Activated T-helper 1 cell treated with anti-CD3 and anti-CD28 coated beads, Interleukin-12 subunit alpha, Interleukin-12 subunit beta, Interleukin-2, Interleukin-4 antibody, amounts not matched to agents 30 ng/mL and 10 ng/mL and 1 ng/mL, durations not matched to agents 14 hours and 24 hours and 36 hours (primary cell): ENCODE data around the gene CTNS. TPM values are rescaled to one million over a fixed set of nuclear protein-coding genes. Genes with fewer than 3 reads are reported as not detected.

Experiments used
- DNase-seq: peaks from one replicate; pipeline ENCODE4 v3.0.0; 2021; ENCODE audit warnings: low spot score
- H3K27ac Mint-ChIP-seq: one replicate; pipeline ENCODE4 v1.8.0; 2021; ENCODE audit warnings: mild to moderate bottlenecking, mixed read lengths
- H3K27me3 Mint-ChIP-seq: one replicate; pipeline ENCODE4 v1.8.0; 2022; ENCODE audit warnings: mild to moderate bottlenecking, moderate library complexity, mixed read lengths; ENCODE audit not compliant: insufficient read depth
- H3K36me3 Mint-ChIP-seq: one replicate; pipeline ENCODE4 v1.8.0; 2021; ENCODE audit warnings: low read depth, mixed read lengths
- H3K4me1 Mint-ChIP-seq: one replicate; pipeline ENCODE4 v1.8.0; 2021; ENCODE audit warnings: low read depth, mixed read lengths
- H3K4me3 Mint-ChIP-seq: one replicate; pipeline ENCODE4 v1.8.0; 2021; ENCODE audit warnings: mild to moderate bottlenecking, moderate library complexity, mixed read lengths
- H3K9me3 Mint-ChIP-seq: one replicate; pipeline ENCODE4 v1.8.0; 2021; ENCODE audit warnings: mixed read lengths
- intact Hi-C: fragments of 100-400 bp; cut with micrococcal nuclease; formaldehyde crosslinking; loops from one replicate; pipeline ENCODE4 v1.15.1; 2024
- total RNA-seq: library from RNA; stranded (reverse); gene quantifications from 2 replicates; pipeline ENCODE4 v1.2.3, GENCODE V29; 2022

Gene CTNS
- total RNA-seq, 1 donor from 2014 or later: 55.3 TPM

DNA sequence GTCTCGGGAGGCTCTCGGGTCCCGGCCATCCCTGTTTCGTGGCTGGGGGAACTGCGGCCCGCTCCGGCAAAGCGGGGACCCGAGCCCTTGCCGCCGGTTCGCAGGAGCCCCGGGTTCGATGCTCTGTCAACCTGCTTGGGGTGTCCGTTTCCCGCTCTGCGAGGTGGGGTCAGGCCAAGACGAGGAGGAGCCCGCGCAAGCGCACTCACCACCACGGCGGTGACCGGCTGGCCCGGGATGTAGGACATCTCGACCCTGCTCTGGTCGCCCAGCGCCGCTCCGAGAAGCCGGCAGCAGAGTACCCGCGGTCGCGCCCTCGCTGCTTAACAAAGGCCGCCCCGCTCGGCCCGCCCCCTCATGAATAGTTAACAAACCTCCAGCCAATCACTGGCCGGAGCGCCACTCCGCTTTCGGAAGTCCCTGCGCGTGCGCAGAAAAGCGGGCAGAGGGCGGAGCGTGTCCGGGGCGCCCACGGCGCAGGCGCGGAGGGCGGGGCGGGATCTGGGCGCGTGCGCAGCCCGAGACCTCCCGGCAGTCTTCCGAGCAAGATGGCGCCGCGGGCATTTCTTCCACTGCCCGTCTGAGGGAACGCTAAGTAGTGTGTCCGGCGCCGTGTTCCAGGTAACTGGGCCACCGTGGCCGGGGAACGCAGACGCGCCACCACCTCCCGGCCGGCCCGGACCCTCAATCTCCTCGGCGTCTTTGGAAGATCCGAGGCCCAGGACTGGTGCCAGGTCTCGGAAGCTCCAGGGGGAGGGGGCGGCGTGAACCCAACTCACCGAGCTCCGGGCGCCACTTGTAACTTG, 31.9 kb downstream of the CTNS start, which contains the start of the genes EMC6 and TAX1BP3:
EMC6 (plus strand) TSS at position 534 of the 806 bp plus-strand sequence. CDS start 335 bp downstream, outside the sequence.
TAX1BP3 (minus strand) TSS at position 300 of the 806 bp plus-strand sequence; CDS start at position 248, 52 bp downstream.
- H3K27me3 Mint-ChIP-seq: peaks cover 2% of the 10 kb centered on the region
- H3K36me3 Mint-ChIP-seq: peaks cover 20% of the 10 kb centered on the region
- H3K27ac Mint-ChIP-seq: peak within 1 kb of the TSS; percentile 97
- peak within 1 kb of the TSS; percentile 98 for H3K4me3 Mint-ChIP-seq
- no peaks in the 10 kb centered on the region for H3K9me3 Mint-ChIP-seq
- peak; percentile 100 for DNase-seq
- intact Hi-C loops: loop anchor here (1.0 to 5.0 kb wide), 8 partner anchors 26 to 224 kb away; partner anchors contain the start of genes CAMKK1, CTNS, HASPIN and NCBP3
- peaks cover 21% of the 10 kb centered on the region for H3K4me1 Mint-ChIP-seq

- intact Hi-C loops: loop anchor here (2.0 to 5.0 kb wide), 2 partner anchors 26 to 223 kb away; partner anchors contain the start of gene CAMKK1
- Mint-ChIP-seq H3K4me1 (peaks cover 21% of the 10 kb centered on the region), H3K4me3 (peak overlapping the region; percentile 98), H3K27me3 (peaks cover 2% of the 10 kb centered on the region), H3K9me3 (no peaks in the 10 kb centered on the region), H3K36me3 (peaks cover 19% of the 10 kb centered on the region), H3K27ac (peak overlapping the region; percentile 97)
- DNase-seq: no peak
Measured at GRCh38 chr17:3669085-3669347, 32.5 kb downstream of the CTNS start.

DNA sequence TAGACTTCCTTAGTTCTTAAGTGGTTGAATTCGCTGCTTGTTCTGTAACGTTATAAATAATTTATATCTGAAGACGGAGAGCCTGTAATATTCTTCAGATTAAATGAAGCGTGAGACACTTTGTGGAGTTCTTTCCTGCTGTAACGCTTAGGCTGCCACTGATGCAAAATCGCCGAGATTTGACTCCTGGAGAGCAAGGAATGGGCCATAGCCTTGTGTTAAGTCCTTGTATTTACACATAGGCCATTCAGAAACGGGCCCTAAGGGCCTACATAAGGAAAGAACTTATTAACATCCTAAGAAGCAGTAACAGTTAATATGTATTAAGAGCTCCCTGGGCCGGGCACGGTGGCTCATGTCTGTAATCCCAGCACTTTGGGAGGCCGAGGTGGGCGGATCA, 33.0 kb downstream of the CTNS start:
- Mint-ChIP-seq H3K27ac (peak overlapping the region; percentile 97), H3K4me3 (peak overlapping the region; percentile 98), H3K9me3 (no peaks in the 10 kb centered on the region), H3K36me3 (peaks cover 21% of the 10 kb centered on the region), H3K4me1 (peaks cover 21% of the 10 kb centered on the region), H3K27me3 (peaks cover 2% of the 10 kb centered on the region)
- no peak for DNase-seq
- intact Hi-C loops: loop anchor here (2.0 to 5.0 kb wide), 2 partner anchors 25 to 223 kb away; partner anchors contain the start of gene CAMKK1

- no peak for DNase-seq
- no peaks in the 10 kb centered on the region for H3K9me3 Mint-ChIP-seq
- intact Hi-C loops: no loop called here
- peak overlapping the region; percentile 44 for H3K27ac Mint-ChIP-seq
- peaks cover 31% of the 10 kb centered on the region for H3K36me3 Mint-ChIP-seq
- peaks cover 8% of the 10 kb centered on the region for H3K4me1 Mint-ChIP-seq
- H3K4me3 Mint-ChIP-seq: no peak overlapping the region
- H3K27me3 Mint-ChIP-seq: peaks cover 2% of the 10 kb centered on the region
Measured at GRCh38 chr17:3672571-3672970, 36.0 kb downstream of the CTNS start.

DNA sequence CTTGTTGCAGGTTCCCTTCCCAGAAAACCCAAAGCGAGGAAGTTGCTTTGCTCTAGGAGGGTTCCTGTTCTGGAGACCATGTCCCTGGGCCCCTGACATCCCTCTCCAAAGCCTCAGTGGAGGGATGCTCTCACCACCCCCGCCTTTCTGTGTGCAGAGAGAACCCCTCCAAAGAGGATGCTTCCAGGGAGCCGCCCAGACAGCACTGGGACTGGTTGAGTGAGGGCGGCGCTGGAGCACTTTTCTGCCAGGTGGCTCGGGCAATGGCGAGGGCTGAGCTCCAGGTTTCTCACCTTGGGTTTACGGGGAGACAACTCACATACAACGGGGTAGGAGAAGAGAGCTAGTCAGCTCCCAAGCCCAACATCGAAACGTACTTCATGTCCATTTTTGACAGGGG, 39.3 kb downstream of the CTNS start:
- no peaks in the 10 kb centered on the region for H3K27me3 Mint-ChIP-seq
- DNase-seq: no peak
- H3K36me3 Mint-ChIP-seq: peaks cover 28% of the 10 kb centered on the region
- no peak overlapping the region for H3K4me3 Mint-ChIP-seq
- peak overlapping the region; percentile 63 for H3K27ac Mint-ChIP-seq
- no peaks in the 10 kb centered on the region for H3K9me3 Mint-ChIP-seq
- no peaks in the 10 kb centered on the region for H3K4me1 Mint-ChIP-seq
- intact Hi-C loops: no loop called here

DNA sequence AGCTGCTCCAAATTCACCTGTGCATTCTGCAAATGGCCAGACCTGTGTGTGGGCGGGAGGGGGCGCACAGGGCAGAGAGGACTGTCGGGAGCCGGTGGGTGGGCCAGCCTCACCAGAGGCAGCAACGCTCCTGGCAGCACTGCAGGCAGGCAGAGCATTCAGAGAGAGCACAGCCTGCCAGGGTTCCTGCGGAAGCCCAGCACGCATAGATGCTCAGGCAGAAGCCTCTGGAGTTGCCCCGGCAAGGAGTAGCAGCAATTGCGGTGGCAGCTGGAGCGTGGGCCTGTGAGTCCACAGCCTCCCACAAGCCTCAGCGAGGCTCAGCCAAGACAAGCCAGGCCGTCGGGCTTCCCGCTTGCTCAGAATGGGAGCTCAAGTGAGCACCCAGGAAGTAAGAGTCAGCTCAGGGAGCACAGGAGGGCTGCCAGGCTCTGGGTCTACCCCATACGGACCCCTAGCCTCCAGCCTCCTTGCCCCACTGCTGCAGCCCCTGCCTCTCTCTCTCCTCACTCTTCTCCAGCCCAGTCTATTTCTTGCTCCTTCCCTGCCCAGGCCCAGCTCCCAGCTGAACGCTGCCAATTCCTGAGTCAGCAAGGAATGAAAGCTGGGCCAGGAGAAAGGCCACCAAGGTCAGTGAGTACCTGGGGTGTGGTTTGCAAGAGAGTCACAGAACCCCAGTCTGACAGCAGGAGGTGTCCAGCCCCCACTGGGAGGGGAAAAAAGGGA, 41.7 kb downstream of the CTNS start:
- Mint-ChIP-seq H3K4me3 (no peak overlapping the region), H3K36me3 (peaks cover 36% of the 10 kb centered on the region), H3K27ac (peak overlapping the region; percentile 18), H3K27me3 (no peaks in the 10 kb centered on the region), H3K4me1 (peaks cover 16% of the 10 kb centered on the region), H3K9me3 (no peaks in the 10 kb centered on the region)
- intact Hi-C loops: no loop called here
- DNase-seq: no peak

DNA sequence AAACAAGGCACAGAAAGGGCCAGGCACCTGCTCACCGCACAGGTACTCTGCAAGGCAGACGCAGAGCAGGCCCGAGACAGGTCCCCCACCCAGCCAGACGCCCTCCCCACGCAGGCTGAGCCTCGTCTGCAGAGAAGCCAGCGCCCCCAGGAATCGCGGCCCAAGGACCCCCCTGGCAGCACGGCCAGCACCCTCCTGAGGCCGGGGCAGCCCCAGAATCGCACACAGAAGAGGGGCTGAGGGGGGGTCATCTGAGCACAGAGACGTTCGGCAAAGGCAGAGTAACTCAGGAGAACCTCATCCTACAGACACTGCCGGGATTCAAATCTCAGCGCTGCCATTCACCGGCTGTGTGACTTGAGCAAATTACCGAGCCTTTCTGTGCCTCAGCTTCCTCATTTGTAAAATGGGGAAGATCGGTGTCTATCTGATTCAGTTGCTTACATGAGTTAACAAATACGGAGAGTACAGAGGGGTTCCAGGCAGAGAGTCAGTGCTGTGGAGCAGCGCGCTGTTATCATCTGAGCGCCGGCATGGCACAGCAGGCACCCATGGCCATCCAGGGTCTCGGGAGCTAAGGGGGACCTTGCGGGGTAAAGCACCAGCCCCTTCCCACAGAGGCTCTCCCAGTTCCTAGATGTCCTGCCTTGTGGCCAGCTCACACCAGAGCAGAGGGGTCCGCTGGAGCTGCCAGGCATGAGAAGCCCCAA, 42.4 kb downstream of the CTNS start:
- Mint-ChIP-seq H3K4me3 (no peak overlapping the region), H3K9me3 (no peaks in the 10 kb centered on the region), H3K27me3 (no peaks in the 10 kb centered on the region), H3K36me3 (peaks cover 37% of the 10 kb centered on the region), H3K4me1 (peaks cover 19% of the 10 kb centered on the region), H3K27ac (no peak overlapping the region)
- intact Hi-C loops: no loop called here
- DNase-seq: no peak

GRCh38 chr17:3679531-3680126, 43.1 kb downstream of the CTNS start:
- intact Hi-C loops: no loop called here
- Mint-ChIP-seq H3K27me3 (no peaks in the 10 kb centered on the region), H3K36me3 (peaks cover 33% of the 10 kb centered on the region), H3K4me3 (no peak overlapping the region), H3K4me1 (peaks cover 19% of the 10 kb centered on the region), H3K9me3 (no peaks in the 10 kb centered on the region), H3K27ac (peak overlapping the region; percentile 68)
- no peak for DNase-seq

- no peak for DNase-seq
- Mint-ChIP-seq H3K4me3 (no peak overlapping the region), H3K36me3 (peaks cover 29% of the 10 kb centered on the region), H3K27ac (no peak overlapping the region), H3K4me1 (peaks cover 19% of the 10 kb centered on the region), H3K27me3 (no peaks in the 10 kb centered on the region), H3K9me3 (no peaks in the 10 kb centered on the region)
- intact Hi-C loops: no loop called here
Measured at GRCh38 chr17:3681057-3681456, 44.5 kb downstream of the CTNS start.

- intact Hi-C loops: no loop called here
- Mint-ChIP-seq H3K36me3 (peaks cover 25% of the 10 kb centered on the region), H3K27ac (peak overlapping the region; percentile 31), H3K4me1 (peaks cover 19% of the 10 kb centered on the region), H3K27me3 (no peaks in the 10 kb centered on the region), H3K4me3 (no peak overlapping the region), H3K9me3 (no peaks in the 10 kb centered on the region)
- no peak for DNase-seq
Measured at GRCh38 chr17:3681565-3681964, 45.0 kb downstream of the CTNS start.

GRCh38 chr17:3682033-3682432, 45.5 kb downstream of the CTNS start:
- Mint-ChIP-seq H3K4me3 (no peak overlapping the region), H3K36me3 (peaks cover 25% of the 10 kb centered on the region), H3K27ac (peak overlapping the region; percentile 31), H3K4me1 (peaks cover 19% of the 10 kb centered on the region), H3K9me3 (no peaks in the 10 kb centered on the region), H3K27me3 (no peaks in the 10 kb centered on the region)
- intact Hi-C loops: loop anchor here (2.0 kb wide), 3 partner anchors 41 to 145 kb away; partner anchors contain the start of gene HASPIN
- no peak for DNase-seq

DNA sequence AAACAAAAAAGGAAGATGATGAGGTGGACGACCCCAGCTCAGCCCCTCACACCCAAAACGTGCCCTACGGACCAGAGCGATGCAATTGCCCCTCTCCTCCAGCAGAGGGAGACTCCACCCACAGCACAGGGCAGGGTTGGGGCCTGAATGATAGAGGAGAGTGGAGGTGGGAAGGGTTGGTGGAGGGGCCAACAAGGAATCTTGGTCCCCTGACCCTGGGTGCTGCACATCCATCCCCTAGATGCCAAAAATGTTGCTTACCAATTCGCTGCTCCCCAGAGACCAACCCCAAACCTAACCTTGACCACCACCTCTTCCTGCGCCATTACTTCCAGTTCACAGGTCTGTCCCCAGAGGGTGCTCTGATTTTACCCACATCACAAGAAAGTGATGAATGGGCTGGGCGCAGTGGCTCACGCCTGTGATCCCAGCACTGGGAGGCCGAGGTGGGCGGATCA, 46.5 kb downstream of the CTNS start:
- peak overlapping the region; percentile 28 for H3K27ac Mint-ChIP-seq
- H3K4me1 Mint-ChIP-seq: peaks cover 19% of the 10 kb centered on the region
- no peak overlapping the region for H3K4me3 Mint-ChIP-seq
- H3K27me3 Mint-ChIP-seq: no peaks in the 10 kb centered on the region
- peaks cover 18% of the 10 kb centered on the region for H3K36me3 Mint-ChIP-seq
- intact Hi-C loops: loop anchor here (2.0 kb wide), 3 partner anchors 40 to 144 kb away; partner anchors contain the start of gene HASPIN
- no peaks in the 10 kb centered on the region for H3K9me3 Mint-ChIP-seq
- no peak for DNase-seq
